A673 (cell line): ENCODE data around the gene DIP2C. TPM values are rescaled to one million over a fixed set of nuclear protein-coding genes. Genes with fewer than 3 reads are reported as not detected.
A peak's percentile ranks its signal among the peaks of the same experiment; 100 is the strongest.

Experiments used
- BruUV-seq: library from RNA; stranded (reverse); fragments of 400-500 nt; replicated peaks from 2 replicates; lab custom pipeline; 2021; lab: Mats Ljungman, UMichigan
- CTCF ChIA-PET: fragments of 300-600 bp; sonication (Branson Sonifier 250); formaldehyde crosslinking; loops from one replicate; lab custom pipeline; 2022; ENCODE audit warnings: antibody characterized with exemption; lab: Charles Lee
- POLR2A ChIA-PET: fragments of 300-600 bp; sonication (Branson Sonifier 250); formaldehyde crosslinking; loops from one replicate; lab custom pipeline; 2022; ENCODE audit warnings: antibody characterized with exemption; ENCODE audit not compliant: low non-redundant PET; lab: Charles Lee
- DNase-seq: peaks from one replicate; pipeline ENCODE4 v3.0.0-alpha.2; 2015; ENCODE audit warnings: low spot score
- H3K27ac ChIP-seq: fragments of 200-600 bp; sonication (generic); 2 replicates; pipeline ENCODE4 v1.5.1; 2016; ENCODE audit warnings: mixed run types, low read depth, mild to moderate bottlenecking, mixed read lengths, antibody characterized with exemption, low read length; ENCODE audit not compliant: poor library complexity, severe bottlenecking
- H3K27me3 ChIP-seq: fragments of 200-600 bp; sonication (generic); replicated peaks from 2 replicates; pipeline ENCODE4 v1.6.1; 2017; ENCODE audit warnings: mixed run types, low read depth, mild to moderate bottlenecking, mixed read lengths, antibody characterized with exemption, low read length; ENCODE audit not compliant: insufficient read depth, poor library complexity
- H3K36me3 ChIP-seq: fragments of 200-600 bp; sonication (generic); 2 replicates; pipeline ENCODE4 v1.6.1; 2016; ENCODE audit warnings: mixed run types, mild to moderate bottlenecking, mixed read lengths, antibody characterized with exemption, low read length; ENCODE audit not compliant: insufficient read depth, poor library complexity, severe bottlenecking
- H3K4me1 ChIP-seq: fragments of 200-600 bp; sonication (generic); 2 replicates; pipeline ENCODE4 v1.6.1; 2017; ENCODE audit warnings: mixed run types, mild to moderate bottlenecking, mixed read lengths, antibody characterized with exemption, low read length; ENCODE audit not compliant: insufficient read depth, poor library complexity, severe bottlenecking
- H3K4me3 ChIP-seq: fragments of 200-600 bp; sonication (generic); 2 replicates; pipeline ENCODE4 v1.5.1; 2016; ENCODE audit warnings: low read depth, mixed run types, mild to moderate bottlenecking, mixed read lengths, low read length; ENCODE audit not compliant: poor library complexity, severe bottlenecking
- H3K9me3 ChIP-seq: fragments of 200-600 bp; sonication (generic); 2 replicates; pipeline ENCODE4 v1.6.1; 2016; ENCODE audit warnings: mixed run types, low read depth, mild to moderate bottlenecking, mixed read lengths, antibody characterized with exemption, low read length; ENCODE audit not compliant: poor library complexity, severe bottlenecking
- CTCF ChIP-seq: fragments of 300-800, 200-600 bp; sonication (generic); conservative IDR thresholded peaks from 2 replicates; pipeline ENCODE4 v1.5.1; 2017; ENCODE audit warnings: low read depth, mild to moderate bottlenecking, antibody characterized with exemption, low read length, moderate library complexity, mixed read lengths
- EZH2 ChIP-seq: fragments of 200-600 bp; sonication (generic); IDR thresholded peaks from 2 replicates; pipeline ENCODE4 v1.6.1; 2017; ENCODE audit warnings: borderline replicate concordance, low read depth, mild to moderate bottlenecking, mixed read lengths, antibody characterized with exemption, low read length; ENCODE audit not compliant: poor library complexity, severe bottlenecking
- intact Hi-C: fragments of 100-400 bp; cut with micrococcal nuclease; formaldehyde crosslinking; loops from one replicate; pipeline ENCODE4 v1.10.0; 2022; ENCODE audit not compliant: unreplicated experiment
- total RNA-seq: library from RNA; stranded (reverse); gene quantifications from 2 replicates; pipeline ENCODE4 v1.2.3, GENCODE V29; 2021

DIP2C gene
- total RNA-seq, 1 experiment from 2014 or later = 13.2 TPM

- no peaks in the 10 kb centered on the region for H3K27me3 ChIP-seq
- H3K4me3 ChIP-seq = no peak overlapping the region
- BruUV-seq = no TSS peak
- DNase-seq = no peak
- intact Hi-C loops = no loop called here
- ChIA-PET CTCF (no interaction called here), POLR2A (no interaction called here)
- H3K4me1 ChIP-seq = no peaks in the 10 kb centered on the region
- no peak for TF ChIP-seq CTCF
- no peak for TF ChIP-seq EZH2
- no peaks in the 10 kb centered on the region for H3K9me3 ChIP-seq
- H3K36me3 ChIP-seq = no peaks in the 10 kb centered on the region
- no peak overlapping the region for H3K27ac ChIP-seq
These were observed 231.0 kb downstream of the DIP2C start for GRCh38 chr10:458421-458851.

- Histone ChIP-seq H3K27me3 (no peaks in the 10 kb centered on the region), H3K36me3 (no peaks in the 10 kb centered on the region), H3K4me3 (no peak overlapping the region), H3K27ac (no peak overlapping the region), H3K9me3 (no peaks in the 10 kb centered on the region), H3K4me1 (no peaks in the 10 kb centered on the region)
- no peak for TF ChIP-seq CTCF
- no peak for TF ChIP-seq EZH2
- no peak for DNase-seq
- no TSS peak for BruUV-seq
- POLR2A ChIA-PET = no interaction called here
- CTCF ChIA-PET = interaction anchor here (0.6 kb wide), 1 partner anchor 127 kb away, joined by 3 read pairs; no protein-coding TSS in a partner anchor
- intact Hi-C loops = no loop called here
These were observed 233.0 kb downstream of the DIP2C start for GRCh38 chr10:456486-456885.

GRCh38 chr10:454860-455259 lies 234.6 kb downstream of the DIP2C start:
- peak; percentile 25 for DNase-seq
- Histone ChIP-seq H3K9me3 (no peaks in the 10 kb centered on the region), H3K36me3 (no peaks in the 10 kb centered on the region), H3K4me1 (no peaks in the 10 kb centered on the region), H3K4me3 (no peak overlapping the region), H3K27ac (no peak overlapping the region), H3K27me3 (no peaks in the 10 kb centered on the region)
- CTCF ChIA-PET = no interaction called here
- no peak for TF ChIP-seq EZH2
- BruUV-seq = no TSS peak
- intact Hi-C loops = no loop called here
- POLR2A ChIA-PET = no interaction called here

GRCh38 chr10:453647-454046 lies 235.8 kb downstream of the DIP2C start:
- CTCF ChIA-PET = no interaction called here
- intact Hi-C loops = no loop called here

More at GRCh38 chr10:453647-454046, 235.8 kb downstream of the DIP2C start:
- Histone ChIP-seq H3K4me1 (no peaks in the 10 kb centered on the region), H3K27me3 (no peaks in the 10 kb centered on the region), H3K27ac (no peak overlapping the region), H3K9me3 (no peaks in the 10 kb centered on the region), H3K4me3 (no peak overlapping the region), H3K36me3 (no peaks in the 10 kb centered on the region)
- DNase-seq = no peak
- TF ChIP-seq CTCF = no peak
- TF ChIP-seq EZH2 = no peak
- POLR2A ChIA-PET = no interaction called here
- no TSS peak for BruUV-seq
